Measurements from ENCODE around the gene ESYT1. TPM values are rescaled to one million over a fixed set of nuclear protein-coding genes. Genes with fewer than 3 reads are reported as not detected.

The ESYT1 gene
- polyA plus RNA-seq, 1 donor (not counting 4 experiments of a cell fraction or from before 2014, with no cell fraction given) = 141 TPM

GRCh38 chr12:56103823-56104108 is 24.3 kb upstream of the ESYT1 start:
- peaks cover 37% of the 10 kb centered on the region for H3K79me2 ChIP-seq (ENCODE audit: control insufficient read depth, insufficient read depth, low read length)
- peaks cover 21% of the 10 kb centered on the region for H3K4me1 ChIP-seq (ENCODE audit: control insufficient read depth, extremely low read depth, insufficient read depth, low read length)
- peaks cover 17 to 24% of the 10 kb centered on the region in 2 experiments for H3K36me3 ChIP-seq (ENCODE audit: control insufficient read depth in 2 of 2, extremely low read depth in 1 of 2, insufficient read depth in 2 of 2, low read length in 2 of 2)
- no peak for FAIRE-seq
- H3K27ac ChIP-seq (ENCODE audit: control insufficient read depth, insufficient read depth, low read length) = peak overlapping the region; percentile 76
- peak overlapping the region; percentile 63 for H2AFZ ChIP-seq (ENCODE audit: control insufficient read depth, low read length)
- peaks cover 6% of the 10 kb centered on the region for H4K20me1 ChIP-seq (ENCODE audit: control insufficient read depth, extremely low read depth, insufficient read depth, low read length)
- H3K27me3 ChIP-seq (ENCODE audit: control insufficient read depth, extremely low read depth, insufficient read depth, low read length) = no peaks in the 10 kb centered on the region
- H3K9me1 ChIP-seq (ENCODE audit: control insufficient read depth, extremely low read depth, insufficient read depth, low read length) = no peaks in the 10 kb centered on the region
- H3K9ac ChIP-seq (ENCODE audit: control insufficient read depth, extremely low read depth, insufficient read depth, low read length) = peak overlapping the region; percentile 95
- H3K4me2 ChIP-seq (ENCODE audit: control insufficient read depth, extremely low read depth, insufficient read depth, low read depth, low read length) = peak overlapping the region; percentile 87
- peak overlapping the region; percentile 79 to 95 (median 93) for H3K4me3 ChIP-seq (ENCODE audit: control insufficient read depth in 2 of 3, extremely low read depth in 1 of 3, insufficient read depth in 2 of 3, low read depth in 1 of 3, low read length in 3 of 3)
- no peak for DNase-seq (ENCODE audit: low read depth, low spot score)
- no peak for TF ChIP-seq EZH2 (IDR thresholded peaks at IDR 0.05; ENCODE audit: low read length)
- TF ChIP-seq CTCF (optimal IDR thresholded peaks at IDR 0.05 in 1 of 3, IDR thresholded peaks at IDR 0.05 in 1 of 3, conservative IDR thresholded peaks at IDR 0.05 in 1 of 3; ENCODE audit: extremely low read depth in 1 of 3, insufficient read depth in 2 of 3, low read length in 3 of 3) = no peak
- dilution Hi-C loops (cut with MboI; ENCODE audit: extremely low pct_ligation_motif_present, low sequenced_read_pairs) = no loop called here
- H3K9me3 ChIP-seq (ENCODE audit: control insufficient read depth, low read depth, low read length) = no peaks in the 10 kb centered on the region

- no peaks in the 10 kb centered on the region for H3K9me1 ChIP-seq (ENCODE audit: control insufficient read depth, extremely low read depth, insufficient read depth, low read length)
- H3K27me3 ChIP-seq (ENCODE audit: control insufficient read depth, extremely low read depth, insufficient read depth, low read length) = no peaks in the 10 kb centered on the region
- peak within 1 kb of the TSS; percentile 80 for H2AFZ ChIP-seq (ENCODE audit: control insufficient read depth, low read length)
- H3K4me2 ChIP-seq (ENCODE audit: control insufficient read depth, extremely low read depth, insufficient read depth, low read depth, low read length) = peak within 1 kb of the TSS; percentile 100
- TF ChIP-seq EZH2 (IDR thresholded peaks at IDR 0.05; ENCODE audit: low read length) = no peak
- TF ChIP-seq CTCF (optimal IDR thresholded peaks at IDR 0.05 in 1 of 3, IDR thresholded peaks at IDR 0.05 in 1 of 3, conservative IDR thresholded peaks at IDR 0.05 in 1 of 3; ENCODE audit: extremely low read depth in 1 of 3, insufficient read depth in 2 of 3, low read length in 3 of 3) = no peak
- no peak for FAIRE-seq
- peaks cover 37% of the 10 kb centered on the region for H3K79me2 ChIP-seq (ENCODE audit: control insufficient read depth, insufficient read depth, low read length)
- peak within 1 kb of the TSS; percentile 79 to 95 (median 93) for H3K4me3 ChIP-seq (ENCODE audit: control insufficient read depth in 2 of 3, extremely low read depth in 1 of 3, insufficient read depth in 2 of 3, low read depth in 1 of 3, low read length in 3 of 3)
- peak; percentile 94 for DNase-seq (ENCODE audit: low read depth, low spot score)
- peaks cover 21% of the 10 kb centered on the region for H3K4me1 ChIP-seq (ENCODE audit: control insufficient read depth, extremely low read depth, insufficient read depth, low read length)
- H3K9me3 ChIP-seq (ENCODE audit: control insufficient read depth, low read depth, low read length) = no peaks in the 10 kb centered on the region
- dilution Hi-C loops (cut with MboI; ENCODE audit: extremely low pct_ligation_motif_present, low sequenced_read_pairs) = no loop called here
- peaks cover 17 to 27% of the 10 kb centered on the region in 2 experiments for H3K36me3 ChIP-seq (ENCODE audit: control insufficient read depth in 2 of 2, extremely low read depth in 1 of 2, insufficient read depth in 2 of 2, low read length in 2 of 2)
- H3K9ac ChIP-seq (ENCODE audit: control insufficient read depth, extremely low read depth, insufficient read depth, low read length) = peak within 1 kb of the TSS; percentile 95
- H3K27ac ChIP-seq (ENCODE audit: control insufficient read depth, insufficient read depth, low read length) = peak within 1 kb of the TSS; percentile 76
- peaks cover 6% of the 10 kb centered on the region for H4K20me1 ChIP-seq (ENCODE audit: control insufficient read depth, extremely low read depth, insufficient read depth, low read length)
Observed at GRCh38 chr12:56104109-56104814, 23.8 kb upstream of the ESYT1 start, which contains the start of gene PA2G4. TSS of gene PA2G4 (plus strand) at chr12:56104559. CDS start at chr12:56104738, 179 bp downstream.
